ENCODE data around the gene HDAC11. TPM values are rescaled to one million over a fixed set of nuclear protein-coding genes. Genes with fewer than 3 reads are reported as not detected.
"Not testable (repeated sequence)": the region's sequence is repeated elsewhere in the genome, so short reads cannot be mapped to it uniquely, and the experiment has no call there.

Gene HDAC11
- total RNA-seq, 4 donors from 2014 or later: 7.4 to 20.6 (median 11.7) TPM

DNA sequence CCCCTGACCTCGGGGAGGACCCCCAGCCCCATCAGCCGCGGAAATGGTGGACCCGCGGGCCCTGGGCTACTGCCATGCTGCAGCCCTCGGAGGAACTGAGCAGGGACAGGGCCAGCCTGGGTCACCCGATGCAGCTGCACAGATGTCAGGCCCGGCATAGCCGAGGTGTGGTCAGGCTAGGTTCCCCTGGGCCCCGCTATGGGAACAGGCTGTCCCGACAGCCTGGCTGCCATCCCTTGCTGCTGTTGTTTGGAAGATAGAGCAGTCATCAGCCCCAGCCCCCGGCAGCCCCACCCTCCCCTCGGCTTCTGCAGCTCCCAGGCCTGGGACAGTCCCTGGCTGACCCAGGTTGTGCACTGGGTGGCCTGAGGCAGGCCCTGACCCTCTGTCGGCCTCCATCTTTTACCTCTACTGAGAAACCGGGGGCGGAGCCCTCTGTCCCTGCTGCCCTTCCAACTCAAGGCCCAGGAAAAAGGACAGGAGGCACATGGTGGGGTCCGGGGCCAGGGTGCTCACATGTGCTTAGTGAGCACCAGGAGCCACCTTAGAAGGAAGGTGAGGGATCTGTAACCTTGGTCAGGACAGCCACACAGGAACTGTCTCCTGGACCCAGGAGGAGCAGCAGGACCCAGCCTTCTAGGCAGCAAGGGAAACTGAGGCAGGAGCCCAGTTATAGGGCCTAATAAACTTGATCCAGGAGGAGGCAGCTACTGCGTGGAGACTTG lies 37.3 kb downstream of the HDAC11 start:
- intact Hi-C loops (cut with DNase I; ENCODE audit: low total_unique reads): no loop called here
- peak; percentile 75 to 76 for DNase-seq
- peak overlapping the region; percentile 65 to 72 for H3K27ac ChIP-seq

DNA sequence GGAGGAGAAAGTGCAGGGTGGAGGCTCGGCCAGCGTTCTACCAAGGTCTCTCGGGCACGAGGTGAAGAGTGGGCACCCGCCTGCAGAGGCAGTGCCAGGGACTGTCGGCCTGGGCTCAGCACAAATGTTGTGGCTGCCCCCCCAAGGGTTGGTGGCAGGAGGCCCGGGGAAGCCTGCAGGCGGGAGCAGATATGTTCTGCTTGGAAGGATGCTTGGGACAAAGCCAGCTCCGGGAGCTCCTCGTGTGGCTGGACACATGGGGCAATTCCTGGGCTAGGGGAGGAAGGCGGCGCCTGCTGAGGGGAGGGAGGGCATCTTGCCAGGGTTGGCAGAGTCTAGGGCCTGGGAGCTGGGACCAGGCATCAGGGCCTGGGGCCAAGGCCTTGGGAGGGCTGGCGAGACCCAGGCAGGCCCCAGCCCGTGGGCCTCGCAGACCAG lies 38.4 kb downstream of the HDAC11 start:
- peak overlapping the region; percentile 53 to 65 for H3K27ac ChIP-seq
- DNase-seq: peak; percentile 59 to 60
- intact Hi-C loops (cut with DNase I; ENCODE audit: low total_unique reads): no loop called here
- H3K27me3 ChIP-seq: no peaks in the 10 kb centered on the region
- no peak overlapping the region for H3K4me3 ChIP-seq
- H3K36me3 ChIP-seq: no peaks in the 10 kb centered on the region
- no peak for TF ChIP-seq POLR2A (IDR thresholded peaks at IDR 0.05)
- TF ChIP-seq, protein P1, sequence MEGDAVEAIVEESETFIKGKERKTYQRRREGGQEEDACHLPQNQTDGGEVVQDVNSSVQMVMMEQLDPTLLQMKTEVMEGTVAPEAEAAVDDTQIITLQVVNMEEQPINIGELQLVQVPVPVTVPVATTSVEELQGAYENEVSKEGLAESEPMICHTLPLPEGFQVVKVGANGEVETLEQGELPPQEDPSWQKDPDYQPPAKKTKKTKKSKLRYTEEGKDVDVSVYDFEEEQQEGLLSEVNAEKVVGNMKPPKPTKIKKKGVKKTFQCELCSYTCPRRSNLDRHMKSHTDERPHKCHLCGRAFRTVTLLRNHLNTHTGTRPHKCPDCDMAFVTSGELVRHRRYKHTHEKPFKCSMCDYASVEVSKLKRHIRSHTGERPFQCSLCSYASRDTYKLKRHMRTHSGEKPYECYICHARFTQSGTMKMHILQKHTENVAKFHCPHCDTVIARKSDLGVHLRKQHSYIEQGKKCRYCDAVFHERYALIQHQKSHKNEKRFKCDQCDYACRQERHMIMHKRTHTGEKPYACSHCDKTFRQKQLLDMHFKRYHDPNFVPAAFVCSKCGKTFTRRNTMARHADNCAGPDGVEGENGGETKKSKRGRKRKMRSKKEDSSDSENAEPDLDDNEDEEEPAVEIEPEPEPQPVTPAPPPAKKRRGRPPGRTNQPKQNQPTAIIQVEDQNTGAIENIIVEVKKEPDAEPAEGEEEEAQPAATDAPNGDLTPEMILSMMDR (IDR thresholded peaks at IDR 0.05): no peak
- H3K4me1 ChIP-seq: no peaks in the 10 kb centered on the region
- H3K9me3 ChIP-seq: no peaks in the 10 kb centered on the region

More for the DNA sequence above, 37.3 kb downstream of the HDAC11 start:
- no peaks in the 10 kb centered on the region for H3K4me1 ChIP-seq
- H3K4me3 ChIP-seq: no peak overlapping the region
- no peaks in the 10 kb centered on the region for H3K27me3 ChIP-seq
- no peaks in the 10 kb centered on the region for H3K36me3 ChIP-seq
- no peaks in the 10 kb centered on the region for H3K9me3 ChIP-seq
- TF ChIP-seq, protein P1 (IDR thresholded peaks at IDR 0.05): no peak
- TF ChIP-seq POLR2A (IDR thresholded peaks at IDR 0.05): no peak

DNA sequence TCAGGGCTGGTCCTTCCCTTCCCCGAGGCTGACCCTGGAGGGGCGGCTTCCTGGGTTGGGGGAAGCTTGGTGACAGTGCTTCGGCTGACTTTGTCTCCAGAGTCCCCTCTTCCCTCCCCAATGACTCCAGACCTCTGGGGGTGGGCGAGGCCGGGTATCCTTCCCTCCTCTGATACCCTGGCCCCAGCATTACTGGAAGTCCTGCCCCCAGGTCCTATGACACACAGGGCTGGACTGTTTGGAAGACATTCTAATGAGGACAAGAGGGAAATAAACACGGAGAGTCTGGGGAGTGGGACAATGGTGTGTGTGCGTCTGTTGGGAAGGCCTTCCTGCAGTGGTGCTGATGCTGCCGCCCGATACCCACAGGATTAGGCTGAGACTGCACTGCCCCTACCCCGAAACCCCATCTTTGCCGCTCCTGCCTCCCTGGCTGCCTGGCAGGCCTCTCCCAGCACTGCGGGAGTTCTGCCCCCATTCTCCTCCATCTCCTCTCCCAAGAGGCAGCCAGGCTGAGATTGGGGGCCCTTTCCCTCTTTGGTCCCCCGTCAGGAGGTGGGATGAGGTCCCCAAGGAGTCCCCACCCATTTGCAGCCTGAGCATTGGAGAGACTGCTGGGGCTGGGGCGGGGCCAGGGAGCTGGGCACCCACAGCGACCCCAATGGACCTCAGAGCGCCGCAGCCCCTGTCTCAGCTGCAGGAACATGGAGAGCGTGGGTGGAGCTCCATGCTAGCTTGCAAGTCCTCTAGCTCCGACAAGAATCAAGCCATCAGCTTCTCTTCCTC lies 39.1 kb downstream of the HDAC11 start:
- Histone ChIP-seq H3K4me1 (no peaks in the 10 kb centered on the region), H3K9me3 (no peaks in the 10 kb centered on the region), H3K36me3 (no peaks in the 10 kb centered on the region), H3K4me3 (no peak overlapping the region), H3K27me3 (no peaks in the 10 kb centered on the region), H3K27ac (peak overlapping the region; percentile 2 to 53)
- intact Hi-C loops (cut with DNase I; ENCODE audit: low total_unique reads): no loop called here
- no peak for TF ChIP-seq POLR2A (IDR thresholded peaks at IDR 0.05)
- no peak for DNase-seq

DNA sequence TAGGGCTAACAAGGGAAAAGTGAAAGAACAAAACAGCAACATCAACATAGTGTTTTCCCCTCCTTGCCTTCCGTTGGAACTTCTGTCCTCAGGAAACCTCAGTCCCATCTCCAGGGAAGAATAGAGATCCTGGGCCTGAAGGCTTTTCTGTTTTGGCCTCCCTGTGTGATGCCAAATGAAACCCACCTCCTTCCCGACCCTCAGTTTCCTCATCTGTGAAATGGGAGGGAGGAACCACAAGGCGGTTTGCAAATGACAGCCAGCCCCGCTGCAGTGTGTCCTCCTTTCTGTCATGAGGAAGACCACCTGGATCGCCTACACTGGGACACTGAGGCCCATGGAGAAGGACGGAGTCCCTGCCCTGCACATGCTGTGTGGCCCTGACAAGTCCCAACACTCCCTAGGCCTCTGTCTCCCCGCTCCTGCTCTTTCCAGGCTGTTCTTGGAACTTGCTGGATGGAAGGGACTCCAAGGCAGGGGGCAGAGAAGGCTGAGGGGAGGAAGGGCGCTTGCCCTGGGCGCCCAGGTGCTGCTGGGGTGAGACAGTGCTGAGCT lies 40.3 kb downstream of the HDAC11 start:
- H3K4me1 ChIP-seq: no peaks in the 10 kb centered on the region
- H3K36me3 ChIP-seq: no peaks in the 10 kb centered on the region
- H3K4me3 ChIP-seq: no peak overlapping the region
- no peak for DNase-seq
- intact Hi-C loops (cut with DNase I; ENCODE audit: low total_unique reads): no loop called here
- no peak for TF ChIP-seq POLR2A (IDR thresholded peaks at IDR 0.05)
- TF ChIP-seq, protein P1 (IDR thresholded peaks at IDR 0.05): no peak
- no peaks in the 10 kb centered on the region for H3K9me3 ChIP-seq
- H3K27me3 ChIP-seq: no peaks in the 10 kb centered on the region
- H3K27ac ChIP-seq: no peak overlapping the region

DNA sequence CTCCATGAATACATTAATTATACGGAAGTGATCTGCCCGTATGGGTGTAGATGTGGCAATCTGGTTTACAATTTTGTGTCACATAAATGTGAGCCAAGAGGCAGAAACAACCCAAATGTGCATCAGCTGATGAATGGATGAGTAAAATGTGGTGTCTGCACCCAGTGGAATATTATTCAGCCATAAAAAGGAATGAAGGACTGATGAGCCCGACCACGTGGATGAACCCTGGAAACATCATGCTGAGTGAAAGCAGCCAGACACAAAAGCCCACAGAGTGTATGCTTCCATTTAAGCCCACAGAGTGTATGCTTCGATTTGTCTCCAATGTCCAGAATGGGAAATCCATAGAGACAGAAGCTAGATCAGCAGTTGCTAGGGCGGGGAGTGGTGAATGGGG lies 41.2 kb downstream of the HDAC11 start:
- intact Hi-C loops (cut with DNase I; ENCODE audit: low total_unique reads): no loop called here
- no peak overlapping the region for H3K27ac ChIP-seq
- no peaks in the 10 kb centered on the region for H3K9me3 ChIP-seq
- DNase-seq: no peak
- H3K36me3 ChIP-seq: no peaks in the 10 kb centered on the region
- TF ChIP-seq POLR2A (IDR thresholded peaks at IDR 0.05): no peak
- TF ChIP-seq, protein P1 (IDR thresholded peaks at IDR 0.05): no peak
- H3K27me3 ChIP-seq: no peaks in the 10 kb centered on the region
- H3K4me3 ChIP-seq: no peak overlapping the region
- no peaks in the 10 kb centered on the region for H3K4me1 ChIP-seq

DNA sequence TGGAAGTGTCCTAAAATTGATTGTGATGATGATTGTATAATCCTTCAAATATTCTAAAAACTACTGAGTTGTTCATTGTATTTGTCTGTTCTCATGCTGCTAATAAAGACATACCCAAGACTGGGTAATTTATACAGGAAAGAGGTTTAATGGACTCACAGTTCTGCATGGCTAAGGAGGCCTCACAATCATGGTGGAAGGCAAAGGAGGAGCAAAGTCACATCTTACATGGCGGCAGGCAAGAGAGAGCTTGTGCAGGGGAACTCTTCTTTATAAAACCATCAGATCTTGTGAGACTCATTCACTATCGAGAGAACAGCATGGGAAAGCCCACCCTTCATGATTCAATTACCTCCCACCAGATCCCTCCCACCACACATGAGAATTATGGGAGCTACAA lies 41.6 kb downstream of the HDAC11 start:
- H3K9me3 ChIP-seq; H3K27ac ChIP-seq; DNase-seq; intact Hi-C loops (cut with DNase I; ENCODE audit: low total_unique reads); H3K4me1 ChIP-seq; H3K36me3 ChIP-seq; H3K27me3 ChIP-seq; H3K4me3 ChIP-seq: not testable (repeated sequence)

All from uterus (tissue), 4 donors.